ENCODE data around the gene UACA.
"Not testable (repeated sequence)": the region's sequence is repeated elsewhere in the genome, so short reads cannot be mapped to it uniquely, and the experiment has no call there.

Gene UACA

GRCh38 chr15:70628549-70628896 is 134.8 kb downstream of the UACA start:
- no peak for DNase-seq (ENCODE audit: low read depth in 2 of 2)

DNA sequence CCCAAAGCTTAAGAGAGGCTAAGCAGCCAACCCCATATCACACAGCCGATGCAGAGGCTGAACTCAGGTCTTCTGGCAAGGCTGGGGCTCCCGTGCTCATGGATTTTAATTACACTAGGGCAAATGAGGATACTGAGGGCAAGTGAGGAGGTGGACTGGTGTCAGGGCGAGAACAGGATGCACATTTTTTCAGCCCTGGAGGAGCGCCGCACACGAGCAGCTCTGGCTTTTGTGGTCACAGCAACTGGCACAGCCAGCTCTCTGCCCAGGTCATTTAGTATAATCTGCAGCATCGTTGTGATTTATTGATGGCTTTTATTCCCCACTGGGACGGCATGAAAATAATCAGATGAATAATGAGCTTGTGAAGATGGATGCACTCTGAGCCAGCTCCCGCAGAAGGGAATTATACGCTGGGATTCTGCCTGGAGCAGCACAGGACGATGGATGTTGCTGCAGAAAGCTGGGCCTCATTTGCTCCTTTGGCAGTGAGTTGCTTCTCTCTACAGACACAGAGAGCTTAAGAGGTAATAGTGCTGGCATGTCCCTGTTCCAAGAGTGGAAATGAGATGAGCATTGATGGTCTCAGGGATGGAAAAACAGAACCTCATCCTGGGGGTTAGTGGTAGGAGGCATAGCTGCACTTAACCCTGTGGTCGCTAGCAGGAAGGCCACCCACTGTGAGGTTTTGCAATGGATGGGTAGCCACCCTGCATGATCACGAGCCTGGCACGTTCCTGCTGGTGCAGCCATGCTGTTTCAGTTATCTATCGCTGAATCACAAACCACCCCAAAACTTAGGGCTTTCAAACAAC is 135.4 kb downstream of the UACA start:
- DNase-seq (ENCODE audit: low read depth in 2 of 2) = no peak

- no peak for DNase-seq (ENCODE audit: low read depth in 2 of 2)
Measured at GRCh38 chr15:70627322-70627721, 136.0 kb downstream of the UACA start.

- no peak for DNase-seq (ENCODE audit: low read depth in 2 of 2)
Measured at GRCh38 chr15:70625438-70625837, 137.9 kb downstream of the UACA start.

DNA sequence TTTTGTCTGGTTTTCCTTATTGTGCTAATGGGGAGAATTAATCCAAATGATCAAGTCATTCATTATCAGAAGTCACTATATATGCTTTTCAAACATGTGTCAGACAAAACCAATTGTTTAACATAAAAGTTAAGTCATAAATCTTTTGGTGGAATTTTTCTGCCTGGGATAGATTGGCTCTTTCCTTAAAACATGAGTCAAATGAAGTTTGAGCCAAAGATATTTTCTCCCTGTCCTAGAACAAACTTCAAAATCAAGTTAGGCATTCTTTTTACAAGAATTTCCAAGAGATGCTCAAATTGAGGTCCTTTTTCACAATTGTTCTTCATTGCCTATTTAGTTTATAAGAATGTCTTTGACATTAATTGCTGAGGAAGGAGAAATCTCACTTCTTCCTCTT is 138.3 kb downstream of the UACA start:
- no peak for DNase-seq (ENCODE audit: low read depth in 2 of 2)

GRCh38 chr15:70618929-70619328 is 144.4 kb downstream of the UACA start:
- no peak for DNase-seq (ENCODE audit: low read depth in 2 of 2)

DNA sequence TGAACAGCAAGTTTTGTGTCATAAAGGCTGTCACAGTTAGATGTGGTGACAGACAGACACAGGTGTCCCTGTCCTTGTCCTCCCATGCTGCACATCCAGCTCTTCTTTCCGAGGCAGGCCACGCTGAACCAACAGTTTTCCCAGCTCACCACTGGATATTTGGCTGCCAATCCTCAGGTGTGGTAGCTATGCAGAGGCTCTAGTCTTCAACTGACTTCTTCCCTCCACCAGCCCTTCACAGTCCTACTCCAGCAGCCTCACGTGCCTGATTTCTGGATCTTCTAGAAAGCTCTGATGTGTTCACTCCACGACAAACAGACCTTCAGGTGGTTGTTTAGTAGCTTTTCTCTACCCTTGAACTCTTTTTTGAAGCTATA is 145.5 kb downstream of the UACA start:
- DNase-seq (ENCODE audit: low read depth in 2 of 2) = no peak

DNA sequence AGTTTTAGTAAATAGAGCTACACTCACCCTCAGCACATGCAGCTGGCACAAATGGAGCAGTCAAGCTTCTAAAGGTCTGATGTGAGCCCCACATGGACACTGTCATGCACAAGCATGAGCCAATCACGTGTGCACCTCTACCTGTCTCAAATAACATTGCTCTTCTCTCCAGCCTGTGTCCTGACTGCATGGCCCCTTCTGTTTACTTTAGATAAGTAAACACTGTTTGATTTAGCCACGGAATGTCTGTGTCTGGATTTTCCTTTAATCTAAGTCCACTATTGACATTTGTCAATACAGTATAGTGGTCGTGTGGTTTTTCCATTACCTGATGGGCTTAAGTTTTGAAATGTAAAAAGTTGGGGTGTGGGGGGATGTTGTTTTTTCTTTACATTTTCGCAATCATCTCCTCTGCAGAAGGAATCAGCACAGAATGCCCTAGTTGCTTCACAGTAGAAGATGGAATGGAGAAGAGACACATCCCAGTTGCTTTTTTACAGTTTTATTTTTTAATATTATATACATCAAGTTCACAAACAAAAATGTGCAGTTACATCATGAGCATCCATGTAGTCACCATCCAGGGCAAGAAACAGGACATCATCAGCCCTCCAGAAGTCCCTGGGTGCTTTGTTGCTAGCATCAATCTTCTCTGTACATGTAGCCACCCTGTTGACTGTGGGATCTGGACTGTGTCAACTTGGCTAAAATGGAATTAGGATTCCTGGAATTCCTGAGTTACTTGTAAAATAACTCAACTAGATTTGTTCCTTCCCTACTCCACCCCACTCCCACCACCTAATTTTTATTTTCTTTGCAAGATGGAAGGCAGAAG is 146.1 kb downstream of the UACA start:
- DNase-seq (ENCODE audit: low read depth in 2 of 2) = no peak

GRCh38 chr15:70616311-70616756 is 147.0 kb downstream of the UACA start:
- not testable (repeated sequence) for DNase-seq (ENCODE audit: low read depth in 2 of 2)

GRCh38 chr15:70615435-70616310 is 147.7 kb downstream of the UACA start:
- DNase-seq (ENCODE audit: low read depth in 2 of 2) = no peak

DNA sequence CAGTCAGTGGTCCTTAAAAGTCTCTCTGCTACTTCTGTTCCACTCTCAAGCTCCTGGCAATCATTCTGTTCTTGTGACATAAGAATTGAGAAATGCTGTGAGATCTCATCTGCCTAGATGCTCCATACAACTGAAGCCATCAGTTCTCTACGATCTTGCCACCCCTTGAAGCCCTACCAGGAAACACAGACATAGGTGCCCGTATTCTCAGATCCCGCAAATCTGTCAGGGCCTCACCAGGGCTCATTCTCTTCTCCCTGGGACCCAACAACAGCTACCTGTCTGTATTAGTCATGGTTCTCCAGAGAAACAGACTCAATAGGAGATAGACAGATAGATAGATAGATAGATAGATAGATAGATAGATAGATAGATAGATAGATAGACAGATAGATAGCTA is 149.1 kb downstream of the UACA start:
- no peak for DNase-seq (ENCODE audit: low read depth in 2 of 2)

DNA sequence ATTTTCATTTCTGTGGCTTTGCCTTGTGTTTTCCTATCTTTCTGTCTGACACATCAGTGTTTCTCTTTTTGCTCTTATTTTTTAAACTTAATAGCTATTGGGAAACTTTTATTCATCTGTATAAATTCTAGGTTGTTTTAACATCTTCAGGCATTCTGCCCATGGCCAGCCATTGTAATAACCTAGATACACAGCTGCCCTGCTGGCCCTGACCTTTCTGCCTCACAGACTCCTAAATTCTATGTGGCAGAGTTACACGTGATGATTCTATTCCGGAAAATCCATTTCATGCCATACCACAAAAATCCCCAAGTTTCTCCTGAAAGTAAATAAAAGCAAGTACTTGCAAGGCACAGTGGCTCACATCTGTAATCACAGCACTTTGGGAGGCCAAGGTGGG is 150.1 kb downstream of the UACA start:
- DNase-seq (ENCODE audit: low read depth in 2 of 2) = no peak

DNA sequence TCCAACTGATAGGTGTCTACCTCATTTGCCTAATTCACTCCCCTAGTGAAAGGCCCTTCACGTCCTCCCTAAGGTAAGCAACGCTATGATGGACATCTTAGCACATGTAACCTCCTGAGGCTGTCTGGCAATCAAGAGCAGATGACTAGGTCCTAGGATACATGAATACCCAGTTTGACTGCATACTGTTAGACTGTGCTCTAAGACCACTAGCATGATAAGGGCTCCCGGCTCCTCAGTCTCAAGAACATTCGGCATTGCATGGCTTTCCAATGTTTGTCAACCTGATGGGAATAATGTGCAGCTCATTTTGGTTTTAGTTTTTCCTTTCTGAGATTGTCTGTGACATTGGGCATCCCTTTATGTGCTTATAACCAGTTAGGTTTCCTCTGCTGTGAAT is 152.1 kb downstream of the UACA start:
- DNase-seq (ENCODE audit: low read depth in 2 of 2) = no peak

GRCh38 chr15:70610541-70610940 is 152.8 kb downstream of the UACA start:
- DNase-seq (ENCODE audit: low read depth in 2 of 2) = no peak

DNA sequence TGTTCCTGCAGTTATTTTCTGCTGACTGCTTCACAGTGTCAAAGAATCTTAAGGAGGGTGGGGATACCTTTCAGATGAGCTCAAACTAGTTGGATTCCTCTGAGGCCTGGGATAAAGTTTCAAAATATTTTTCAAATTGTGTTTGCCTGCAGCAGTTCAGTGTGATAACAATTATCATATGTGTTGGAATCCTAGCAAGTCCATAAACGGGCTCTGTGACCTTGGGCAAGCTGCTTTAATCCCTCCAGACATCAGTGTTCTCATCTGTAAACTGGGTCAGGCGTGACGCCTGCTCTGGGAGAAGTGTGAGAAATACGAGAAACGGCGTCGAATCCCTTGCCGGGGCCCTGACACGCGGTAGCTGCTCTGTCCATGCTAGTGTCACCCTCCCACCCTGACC is 153.5 kb downstream of the UACA start:
- no peak for DNase-seq (ENCODE audit: low read depth in 2 of 2)

GRCh38 chr15:70608144-70608543 is 155.2 kb downstream of the UACA start:
- no peak for DNase-seq (ENCODE audit: low read depth in 2 of 2)

DNA sequence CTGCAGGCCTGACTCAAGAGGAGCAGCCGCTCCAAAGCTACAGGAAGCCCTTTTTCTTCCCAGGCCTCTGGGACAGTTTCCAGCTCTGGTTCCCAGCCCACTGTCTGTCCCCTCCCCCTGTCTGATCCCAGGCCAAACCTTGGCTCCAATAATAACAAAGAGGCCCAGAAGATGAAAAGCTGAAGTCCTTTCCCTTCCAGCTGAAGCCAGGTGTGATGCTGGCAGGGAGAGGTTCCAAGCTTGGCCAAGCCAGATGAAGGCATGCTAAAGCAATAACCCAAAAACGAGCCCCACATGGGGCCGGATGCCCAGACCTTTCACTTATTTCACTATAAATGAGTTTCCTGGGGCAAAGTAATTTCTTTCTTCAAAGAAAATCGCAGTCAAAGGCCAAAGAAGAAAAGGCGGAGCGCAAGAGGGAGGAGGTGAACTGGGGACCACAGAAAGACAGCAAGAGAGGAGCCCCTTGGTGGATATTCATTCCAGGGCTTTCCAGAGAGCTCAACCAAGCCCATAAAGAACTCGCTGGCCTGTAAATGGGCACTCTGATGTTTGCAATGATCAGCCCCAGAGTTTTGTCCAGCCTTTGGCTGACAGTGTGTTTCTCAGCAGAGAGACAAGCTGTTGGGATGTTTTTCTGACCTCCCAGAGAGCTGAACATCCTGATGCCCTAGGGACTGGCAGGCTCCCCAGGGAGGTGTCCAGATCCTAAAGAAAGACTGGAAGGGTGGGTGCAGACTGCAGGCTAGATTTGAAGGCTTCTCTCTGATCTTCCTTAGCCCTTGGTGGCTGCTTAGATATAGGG is 157.6 kb downstream of the UACA start:
- no peak for DNase-seq (ENCODE audit: low read depth in 2 of 2)

DNA sequence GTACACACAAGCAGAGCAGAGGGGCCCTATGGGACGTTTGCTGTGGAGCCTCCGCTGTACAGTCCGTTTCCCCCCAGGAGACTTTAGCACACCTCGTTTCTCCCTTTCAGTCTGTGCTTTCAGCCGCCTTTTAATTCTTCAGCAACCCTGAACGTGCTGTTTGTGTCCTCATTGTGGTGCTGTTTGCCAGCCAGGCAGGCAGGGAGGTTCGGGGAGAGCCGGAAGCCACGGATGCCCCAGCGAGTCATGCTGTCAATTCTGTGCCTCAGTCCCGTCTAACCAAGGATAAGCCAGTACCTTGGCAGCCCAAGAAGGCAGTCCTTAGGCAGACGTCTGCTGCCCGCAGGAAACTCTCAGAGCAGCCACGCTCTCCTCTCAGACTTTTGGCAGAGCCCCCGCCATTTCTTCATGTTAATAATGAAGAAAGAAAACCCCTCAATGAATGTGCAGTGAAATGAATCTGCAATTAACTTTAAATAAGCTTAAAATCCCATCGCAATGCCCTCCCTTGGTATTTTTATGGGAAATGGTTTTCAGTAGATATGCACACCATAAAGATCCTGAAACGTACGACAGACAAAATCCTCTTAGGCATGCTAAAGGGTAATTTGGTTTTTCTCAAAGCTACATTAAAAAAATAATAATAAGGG is 158.6 kb downstream of the UACA start:
- no peak for DNase-seq (ENCODE audit: low read depth in 2 of 2)

Data from stimulated activated CD8-positive, alpha-beta memory T cell treated with anti-CD3 and anti-CD28 coated beads, Interleukin-2, amount 100 ng/mL, for 48 hours (primary cell).